Liver (tissue), 3 donors: Measurements from ENCODE around the gene ASAP2.

Experiments used
- CTCF ChIP-seq: fragments of 150-350 bp; IDR thresholded peaks from 2 replicates; pipeline ENCODE4 v1.5.1; 2017; ENCODE audit warnings: improper control_type of control experiment, low read depth, low read length; ENCODE audit not compliant: missing input control
- GABPA ChIP-seq, 2 donors: IDR thresholded peaks in 1 of 2; conservative IDR thresholded peaks in 1 of 2; 2 replicates each; pipeline ENCODE4 v1.6.1; 2016; ENCODE audit warnings: antibody characterized with exemption in 2 of 2, mild to moderate bottlenecking in 1 of 2, moderate library complexity in 1 of 2
- HNF4A ChIP-seq, 2 donors: conservative IDR thresholded peaks; 2 replicates each; pipeline ENCODE4 v1.6.1; 2016; ENCODE audit warnings: antibody characterized with exemption in 2 of 2, mild to moderate bottlenecking in 2 of 2
- JUND ChIP-seq, 2 donors: IDR thresholded peaks; 2 replicates each; pipeline ENCODE4 v1.6.1; 2016; ENCODE audit warnings: antibody characterized with exemption in 2 of 2
- RAD21 ChIP-seq, 2 donors: IDR thresholded peaks; 2 replicates each; pipeline ENCODE4 v1.6.1; 2016; ENCODE audit warnings: antibody characterized with exemption in 2 of 2, mild to moderate bottlenecking in 2 of 2
- SP1 ChIP-seq: IDR thresholded peaks from 2 replicates; pipeline ENCODE4 v1.6.1; 2018; ENCODE audit warnings: antibody characterized with exemption, mild to moderate bottlenecking
- TAF1 ChIP-seq: conservative IDR thresholded peaks from 2 replicates; pipeline ENCODE4 v1.6.1; 2016; ENCODE audit warnings: antibody characterized with exemption, mild to moderate bottlenecking
- YY1 ChIP-seq: IDR thresholded peaks from 2 replicates; pipeline ENCODE4 v1.6.1; 2016; ENCODE audit warnings: antibody characterized with exemption, mild to moderate bottlenecking
- TF ChIP-seq, protein P1 (sequence below): IDR thresholded peaks from 2 replicates; pipeline ENCODE4 v1.6.1; 2016; ENCODE audit warnings: antibody characterized with exemption, mild to moderate bottlenecking
- TF ChIP-seq, protein P2 (sequence below): IDR thresholded peaks from 2 replicates; pipeline ENCODE4 v1.6.1; 2016; ENCODE audit warnings: antibody characterized with exemption
- donor health status: healthy.
- donor health status: healthy.

DNA sequence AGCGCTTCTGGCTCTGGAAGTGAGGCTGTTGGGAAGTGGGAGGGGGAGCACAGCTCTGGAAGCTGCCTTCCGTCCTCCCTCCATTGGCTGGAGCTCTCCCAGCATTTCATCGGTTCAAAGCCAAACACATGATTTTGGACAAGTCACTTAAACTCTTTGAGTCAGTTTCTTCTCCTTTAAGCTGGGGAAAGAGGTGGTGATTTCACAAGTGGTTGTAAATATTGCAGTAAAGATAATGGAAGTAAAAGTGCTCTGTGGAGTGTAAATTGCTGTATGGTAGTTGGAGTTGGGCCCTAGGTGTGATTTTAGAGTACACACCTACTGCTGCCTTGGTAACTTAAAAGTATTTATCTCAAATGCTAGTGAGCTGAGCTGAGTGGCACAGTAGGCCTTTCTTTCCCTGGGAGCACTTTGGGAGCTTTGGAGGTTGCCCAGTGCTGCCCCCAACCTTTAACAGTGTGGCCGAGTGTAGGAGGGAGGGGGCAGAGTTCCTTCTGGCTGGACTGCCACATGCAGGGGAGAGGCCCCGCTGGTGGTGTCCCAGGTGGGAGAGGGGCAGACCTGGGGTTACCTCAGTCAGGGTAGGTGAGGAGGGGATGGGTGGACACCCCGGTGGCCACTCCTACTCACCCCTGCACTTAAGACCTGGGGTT lies 54.7 kb downstream of the ASAP2 start:
- TF ChIP-seq CTCF = no peak
- no peak for TF ChIP-seq GABPA (IDR thresholded peaks at IDR 0.05 in 1 of 2, conservative IDR thresholded peaks at IDR 0.05 in 1 of 2)
- no peak for TF ChIP-seq SP1
- TF ChIP-seq, protein P1, sequence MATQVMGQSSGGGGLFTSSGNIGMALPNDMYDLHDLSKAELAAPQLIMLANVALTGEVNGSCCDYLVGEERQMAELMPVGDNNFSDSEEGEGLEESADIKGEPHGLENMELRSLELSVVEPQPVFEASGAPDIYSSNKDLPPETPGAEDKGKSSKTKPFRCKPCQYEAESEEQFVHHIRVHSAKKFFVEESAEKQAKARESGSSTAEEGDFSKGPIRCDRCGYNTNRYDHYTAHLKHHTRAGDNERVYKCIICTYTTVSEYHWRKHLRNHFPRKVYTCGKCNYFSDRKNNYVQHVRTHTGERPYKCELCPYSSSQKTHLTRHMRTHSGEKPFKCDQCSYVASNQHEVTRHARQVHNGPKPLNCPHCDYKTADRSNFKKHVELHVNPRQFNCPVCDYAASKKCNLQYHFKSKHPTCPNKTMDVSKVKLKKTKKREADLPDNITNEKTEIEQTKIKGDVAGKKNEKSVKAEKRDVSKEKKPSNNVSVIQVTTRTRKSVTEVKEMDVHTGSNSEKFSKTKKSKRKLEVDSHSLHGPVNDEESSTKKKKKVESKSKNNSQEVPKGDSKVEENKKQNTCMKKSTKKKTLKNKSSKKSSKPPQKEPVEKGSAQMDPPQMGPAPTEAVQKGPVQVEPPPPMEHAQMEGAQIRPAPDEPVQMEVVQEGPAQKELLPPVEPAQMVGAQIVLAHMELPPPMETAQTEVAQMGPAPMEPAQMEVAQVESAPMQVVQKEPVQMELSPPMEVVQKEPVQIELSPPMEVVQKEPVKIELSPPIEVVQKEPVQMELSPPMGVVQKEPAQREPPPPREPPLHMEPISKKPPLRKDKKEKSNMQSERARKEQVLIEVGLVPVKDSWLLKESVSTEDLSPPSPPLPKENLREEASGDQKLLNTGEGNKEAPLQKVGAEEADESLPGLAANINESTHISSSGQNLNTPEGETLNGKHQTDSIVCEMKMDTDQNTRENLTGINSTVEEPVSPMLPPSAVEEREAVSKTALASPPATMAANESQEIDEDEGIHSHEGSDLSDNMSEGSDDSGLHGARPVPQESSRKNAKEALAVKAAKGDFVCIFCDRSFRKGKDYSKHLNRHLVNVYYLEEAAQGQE = no peak
- no peak for TF ChIP-seq YY1
- no peak for TF ChIP-seq TAF1
- TF ChIP-seq, protein P2, sequence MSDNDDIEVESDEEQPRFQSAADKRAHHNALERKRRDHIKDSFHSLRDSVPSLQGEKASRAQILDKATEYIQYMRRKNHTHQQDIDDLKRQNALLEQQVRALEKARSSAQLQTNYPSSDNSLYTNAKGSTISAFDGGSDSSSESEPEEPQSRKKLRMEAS = no peak
- TF ChIP-seq RAD21 (IDR thresholded peaks at IDR 0.05) = no peak
- no peak for TF ChIP-seq JUND (IDR thresholded peaks at IDR 0.05)
- TF ChIP-seq HNF4A (conservative IDR thresholded peaks at IDR 0.05) = no peak
